Dermis blood vessel endothelial cell (primary cell): ENCODE measurements around the gene LRRC3. TPM values are rescaled to one million over a fixed set of nuclear protein-coding genes. Genes with fewer than 3 reads are reported as not detected.

ENCODE experiments used
- DNase-seq: peaks from one replicate; pipeline ENCODE4 v3.0.0; 2010
- total RNA-seq: library from RNA; depleted of rRNA; stranded (reverse); fragments of >200 nt; gene quantifications from 2 replicates; pipeline ENCODE4 v1.2.3, GENCODE V29; 2014

Gene LRRC3
- total RNA-seq, 1 donor from 2014 or later, result 1.9 TPM

DNA sequence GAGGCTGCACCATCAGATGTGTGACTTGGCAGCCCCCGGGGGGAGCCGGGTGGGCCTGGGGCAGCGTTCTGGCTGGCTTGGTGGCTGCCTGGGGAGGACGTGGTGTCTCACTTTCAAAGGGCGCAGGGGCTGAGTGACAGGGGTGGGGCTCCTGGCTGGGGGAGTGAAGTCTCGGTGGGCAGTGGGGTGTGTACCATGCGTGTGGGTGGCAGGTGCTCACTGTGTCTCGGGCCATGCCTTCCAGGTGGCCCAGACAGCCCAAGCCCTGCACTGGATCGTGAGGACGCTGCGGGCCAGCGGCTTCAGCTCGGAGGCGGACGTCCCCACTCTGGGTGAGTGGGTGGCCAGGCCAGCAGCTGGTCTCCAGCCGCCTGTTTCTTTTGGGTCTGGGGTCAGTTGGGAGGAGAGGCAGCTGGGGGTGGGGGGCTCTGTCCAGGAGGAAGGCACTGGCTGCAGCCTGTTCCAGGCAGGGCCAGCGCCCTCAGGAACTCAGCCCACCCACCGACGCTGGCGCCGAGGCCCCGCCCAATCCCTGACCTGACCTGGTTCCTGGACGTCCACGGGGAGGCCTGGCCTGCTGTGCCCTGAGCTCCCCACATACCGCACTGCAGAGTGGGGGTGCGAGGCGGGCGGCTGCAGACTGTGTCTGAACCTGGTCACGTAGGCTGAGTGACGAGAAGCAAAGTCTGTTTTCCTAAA is 30.6 kb upstream of the LRRC3 start:
- no peak for DNase-seq

DNA sequence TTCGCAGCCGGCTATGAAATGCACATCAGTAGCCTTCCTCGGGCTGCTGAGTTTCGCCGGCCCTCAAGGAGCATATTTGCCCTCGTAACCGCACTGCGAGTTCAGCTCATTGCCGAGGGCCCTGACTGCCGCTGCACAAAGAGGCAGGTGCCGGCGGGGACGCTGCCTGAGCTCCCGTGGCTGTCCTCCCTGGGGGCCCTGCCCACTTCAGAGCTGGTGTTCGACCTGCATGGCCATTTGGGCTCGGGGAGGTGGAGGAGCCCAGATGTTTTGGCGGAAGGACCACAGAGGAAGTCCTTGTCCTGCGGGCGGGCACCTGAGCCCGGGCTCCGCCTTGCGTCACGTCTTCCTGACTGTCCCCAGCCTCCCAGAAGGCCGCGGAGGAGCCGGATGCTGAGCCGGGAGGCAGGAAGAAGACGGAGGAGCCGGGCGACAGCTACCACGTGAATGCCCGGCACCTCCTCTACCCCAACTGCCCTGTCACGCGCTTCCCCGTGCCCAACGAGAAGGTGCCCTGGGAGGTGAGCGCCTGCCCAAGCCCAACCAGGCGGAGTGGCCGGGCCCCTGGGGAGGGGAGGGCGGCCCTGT is 29.9 kb upstream of the LRRC3 start:
- peak; percentile 17 for DNase-seq

DNA sequence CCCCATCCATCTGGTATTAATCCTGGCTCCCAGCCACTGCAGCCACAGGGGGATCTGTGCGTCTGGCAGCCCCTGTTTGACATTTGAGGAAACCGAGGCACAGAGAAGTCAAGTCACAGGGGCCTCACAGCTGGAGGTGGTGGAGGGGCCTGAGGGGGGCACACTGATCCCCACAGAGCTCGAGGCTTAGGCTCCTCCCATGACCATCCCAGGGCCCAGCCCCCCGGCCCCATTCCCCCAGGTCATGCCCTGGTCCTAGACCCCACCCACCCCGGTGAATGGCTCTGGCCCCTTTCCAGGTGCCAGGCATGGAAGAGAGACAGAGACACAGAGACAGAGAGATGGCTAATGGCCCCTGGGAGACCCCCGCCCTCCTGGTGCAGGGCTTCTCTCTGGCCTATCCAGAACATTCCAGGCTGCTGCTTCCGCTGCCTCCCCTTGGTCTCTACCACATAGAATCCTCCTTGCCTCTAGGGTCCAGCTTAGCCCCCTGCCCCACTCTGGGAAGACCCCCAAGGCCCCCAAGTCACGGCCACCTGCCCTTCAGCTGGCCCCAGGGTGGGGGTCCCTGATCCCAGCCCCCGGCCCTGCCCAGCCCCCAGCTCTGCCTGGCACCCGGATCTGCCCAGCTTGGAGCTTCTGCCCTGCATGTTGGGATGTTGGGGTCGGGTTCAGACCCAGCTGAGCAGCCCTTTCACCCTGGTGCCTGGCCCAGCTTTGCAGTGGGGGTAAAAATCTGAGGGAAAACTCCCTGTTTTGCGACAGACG is 29.2 kb upstream of the LRRC3 start:
- no peak for DNase-seq

DNA sequence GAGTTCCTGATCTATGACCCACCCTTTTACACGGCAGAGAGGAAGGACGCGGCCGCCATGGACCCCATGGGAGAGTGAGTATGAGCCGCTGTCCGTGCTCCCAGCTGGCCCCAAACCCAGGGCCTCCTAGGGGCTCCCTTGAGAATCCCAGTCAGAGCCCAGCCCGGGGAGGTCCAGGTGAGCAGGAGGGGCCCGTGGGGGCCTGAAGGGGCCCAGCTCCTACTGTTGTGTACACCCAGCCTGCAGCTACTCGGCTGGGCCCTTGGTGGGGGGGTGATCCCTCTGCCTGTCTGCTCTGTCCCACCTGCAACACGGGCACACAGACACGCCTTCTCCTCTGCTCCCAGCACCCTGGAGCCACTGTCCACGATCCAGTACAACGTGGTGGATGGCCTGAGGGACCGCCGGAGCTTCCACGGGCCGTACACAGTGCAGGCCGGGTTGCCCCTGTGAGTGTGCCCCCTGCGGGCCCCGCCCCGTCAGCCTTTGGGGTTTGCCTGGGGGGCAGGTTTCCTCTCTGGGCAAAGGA is 28.6 kb upstream of the LRRC3 start:
- no peak for DNase-seq

DNA sequence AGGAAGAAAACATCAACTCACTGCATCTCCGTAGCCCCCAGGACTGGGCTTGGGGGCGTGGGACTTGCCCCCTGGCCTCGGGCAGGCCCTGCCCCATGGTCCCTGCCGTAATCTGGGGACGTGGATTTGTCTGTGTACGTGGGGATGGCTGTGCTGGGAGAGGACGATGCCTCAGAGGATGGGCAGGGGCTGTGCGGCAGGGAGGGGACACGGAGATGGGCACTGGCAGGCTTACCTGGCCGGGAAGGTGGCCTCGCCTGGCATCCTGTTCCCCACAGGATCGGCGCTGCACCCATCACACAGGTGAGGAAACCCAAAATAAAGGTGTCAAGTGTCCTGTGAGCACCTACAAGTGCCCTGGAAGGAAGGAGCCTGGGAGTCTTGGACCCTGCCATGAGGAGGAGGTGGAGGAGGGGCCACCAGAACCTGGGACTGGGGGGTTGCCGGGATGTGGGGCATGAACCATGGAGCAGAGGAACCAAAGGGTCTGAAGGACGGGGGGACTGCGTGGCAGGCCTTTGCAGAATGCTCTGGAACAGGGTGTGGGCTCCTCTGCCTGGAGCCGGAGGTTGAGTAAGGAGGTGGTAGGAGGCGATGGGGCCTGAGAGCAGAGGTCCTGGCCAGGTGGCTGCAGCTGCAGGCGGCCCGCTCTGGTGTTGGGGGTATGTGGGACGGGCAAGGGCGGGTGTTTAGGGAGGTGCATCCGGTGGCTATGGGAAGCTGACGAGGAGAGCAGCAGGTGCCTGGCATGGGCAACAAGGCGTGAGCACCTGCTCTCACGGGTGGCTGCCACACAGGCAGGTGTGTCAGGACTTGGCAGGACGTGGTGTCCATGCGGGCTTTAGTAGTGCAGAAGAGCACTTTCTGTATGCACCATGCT is 27.8 kb upstream of the LRRC3 start:
- DNase-seq, result no peak

DNA sequence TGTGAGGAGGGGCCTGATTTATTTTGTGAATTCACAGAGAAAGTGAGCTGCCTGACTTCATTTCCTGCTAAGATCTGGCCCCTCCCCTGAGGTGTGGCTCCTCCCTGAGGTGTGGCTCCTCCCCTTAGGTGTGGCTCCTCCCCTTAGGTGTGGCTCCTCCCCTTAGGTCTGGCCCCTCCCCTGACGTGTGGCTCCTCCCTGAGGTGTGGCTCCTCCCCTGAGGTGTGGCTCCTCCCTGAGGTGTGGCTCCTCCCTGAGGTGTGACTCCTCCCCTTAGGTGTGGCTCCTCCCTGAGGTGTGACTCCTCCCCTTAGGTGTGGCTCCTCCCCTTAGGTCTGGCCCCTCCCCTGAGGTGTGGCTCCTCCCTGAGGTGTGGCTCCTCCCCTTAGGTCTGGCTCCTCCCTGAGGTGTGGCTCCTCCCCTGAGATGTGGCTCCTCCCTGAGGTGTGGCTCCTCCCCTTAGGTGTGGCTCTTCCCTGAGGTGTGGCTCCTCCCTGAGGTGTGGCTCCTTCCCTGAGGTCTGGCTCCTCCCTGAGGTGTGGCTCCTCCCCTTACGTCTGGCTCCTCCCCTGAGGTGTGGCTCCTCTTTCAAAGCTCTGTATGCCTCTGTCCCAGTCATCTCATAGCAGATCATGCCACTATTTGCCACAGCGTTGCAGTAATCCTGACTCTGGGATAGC is 26.9 kb upstream of the LRRC3 start:
- DNase-seq, result peak; percentile 8

DNA sequence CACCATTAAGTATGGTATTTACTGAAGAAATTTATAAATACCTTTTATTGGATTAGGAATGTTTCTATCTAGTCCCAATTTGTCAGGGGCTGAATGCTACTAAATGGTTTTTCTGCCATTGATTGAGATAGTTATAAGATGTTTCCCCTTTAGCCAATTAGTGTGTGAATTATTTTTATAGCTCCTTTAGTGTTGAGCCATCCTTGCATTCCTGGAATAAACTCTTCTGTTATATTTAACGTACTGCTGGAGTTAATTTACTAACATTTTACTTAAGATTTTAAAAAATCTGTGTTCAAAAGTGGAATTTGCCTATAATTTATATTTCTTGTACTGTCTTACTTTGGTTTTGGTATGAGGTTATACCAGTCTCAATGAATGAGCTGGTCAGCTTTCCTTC is 25.4 kb upstream of the LRRC3 start:
- no peak for DNase-seq

DNA sequence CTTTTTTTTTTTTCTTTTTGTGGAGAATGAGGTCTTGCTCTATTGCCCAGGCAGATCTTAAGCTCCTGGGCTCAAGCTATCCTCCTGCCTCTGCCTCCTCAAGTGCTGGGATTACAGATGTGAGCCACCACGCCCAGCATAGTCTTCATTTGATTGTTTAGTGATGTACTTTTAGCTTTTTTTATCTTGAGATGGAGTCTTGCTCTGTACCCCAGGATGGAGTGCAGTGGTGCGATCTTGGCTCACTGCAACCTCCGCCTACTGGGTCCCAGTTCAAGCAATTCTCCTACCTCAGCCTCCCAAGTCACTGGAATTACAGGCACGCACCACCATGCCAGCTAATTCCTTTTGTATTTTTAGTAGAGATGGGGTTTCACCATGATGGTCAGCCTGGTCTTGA is 24.0 kb upstream of the LRRC3 start:
- no peak for DNase-seq

DNA sequence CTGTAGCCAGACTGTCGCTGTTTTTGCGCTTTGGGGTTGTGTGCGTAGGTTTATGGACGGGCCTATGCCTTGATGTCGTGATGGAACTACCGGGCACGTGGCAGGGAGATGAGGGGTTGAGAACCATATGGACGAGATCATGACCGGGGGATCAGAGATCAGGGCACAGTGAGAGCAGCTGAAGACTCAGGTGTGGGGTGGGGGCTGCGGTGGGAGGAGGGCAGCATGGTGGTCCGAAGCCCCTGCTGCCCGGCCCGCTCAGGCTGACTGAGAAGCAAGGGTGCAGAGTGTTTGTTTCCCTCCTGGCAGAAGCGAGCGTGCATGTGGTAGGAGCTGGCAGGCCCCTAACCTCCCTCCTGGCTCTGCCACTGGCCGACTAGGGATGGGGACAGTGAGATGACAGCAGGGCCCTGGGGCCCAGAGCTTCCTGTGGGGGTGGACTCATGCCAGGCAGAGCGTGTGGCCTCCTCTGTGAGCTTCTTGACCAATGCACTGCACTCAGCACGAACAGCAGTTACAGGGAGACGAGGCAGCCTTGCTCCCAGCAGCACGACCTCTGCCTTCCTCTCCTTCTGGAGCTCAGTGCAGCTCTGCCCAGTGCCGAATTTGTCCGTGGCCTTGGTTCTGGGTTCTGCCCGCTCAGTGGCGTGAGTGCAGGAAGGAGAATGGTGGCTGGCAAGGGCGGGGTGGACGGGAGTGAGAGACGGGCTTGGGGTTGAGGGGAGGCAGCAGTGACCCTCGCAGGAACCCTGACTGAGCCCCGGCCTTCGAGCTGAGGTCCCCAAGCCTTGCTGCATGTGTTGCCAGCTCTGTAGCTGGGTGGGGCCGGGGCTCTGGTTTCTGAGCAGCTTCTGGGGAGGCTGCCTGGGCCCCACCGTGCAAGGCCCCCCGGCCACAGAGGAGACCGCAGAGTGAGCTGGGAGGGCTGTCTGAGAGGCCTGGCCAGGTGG is 22.2 kb upstream of the LRRC3 start:
- no peak for DNase-seq

DNA sequence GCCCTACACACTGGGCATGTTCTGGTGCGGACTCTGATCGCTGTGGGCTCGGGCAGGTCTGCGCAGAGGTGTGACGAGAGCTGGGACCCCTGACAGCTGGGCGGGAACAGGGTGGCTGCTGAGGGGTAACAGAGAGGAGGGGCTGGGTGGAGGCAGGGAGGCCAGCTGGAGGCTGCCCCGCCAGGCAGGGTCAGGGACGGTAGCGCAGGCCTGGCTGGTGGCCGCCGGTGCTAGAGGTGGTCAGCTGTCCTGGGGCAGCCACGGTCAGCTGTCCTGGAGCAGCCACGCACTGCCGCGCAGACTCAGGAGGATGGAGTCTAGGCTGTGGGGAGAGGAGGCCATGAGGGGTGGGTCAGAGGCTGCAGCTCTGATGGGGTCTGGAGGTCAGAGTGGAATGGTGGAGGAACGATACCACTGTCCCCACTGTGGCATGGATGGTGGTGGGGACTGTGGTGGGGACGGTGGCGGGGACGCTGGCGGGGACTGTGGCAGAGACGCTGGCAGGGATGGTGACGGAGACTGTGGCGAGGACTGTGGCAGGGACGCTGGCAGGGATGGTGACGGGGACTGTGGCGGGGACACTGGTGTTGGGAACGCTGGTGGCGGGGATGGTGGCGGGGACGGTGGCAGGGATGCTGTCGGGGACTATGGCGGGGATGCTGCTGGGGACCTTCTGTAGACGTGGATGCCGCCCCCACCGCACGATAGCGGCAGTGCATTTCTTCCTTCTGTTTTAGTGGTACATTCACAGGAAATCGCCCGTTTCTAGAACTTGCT is 21.3 kb upstream of the LRRC3 start:
- no peak for DNase-seq

DNA sequence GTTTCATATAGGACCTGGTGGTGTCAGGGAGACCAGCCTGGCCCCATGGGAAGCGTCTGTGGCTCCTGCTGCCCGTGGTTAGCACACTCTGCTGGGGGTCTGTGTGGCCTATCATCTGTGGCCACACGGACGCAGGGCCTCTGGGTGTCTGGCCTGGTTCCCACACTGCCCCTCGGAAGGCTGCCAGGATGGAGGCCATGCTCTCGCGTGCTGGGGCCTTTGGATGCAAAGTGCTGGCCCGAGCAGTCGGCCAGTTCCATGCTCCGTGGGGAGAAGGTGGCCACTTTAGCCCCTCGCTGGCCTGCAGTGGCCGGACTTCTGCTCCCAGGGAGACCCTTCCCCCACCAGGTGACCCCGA is 20.8 kb upstream of the LRRC3 start:
- no peak for DNase-seq

DNA sequence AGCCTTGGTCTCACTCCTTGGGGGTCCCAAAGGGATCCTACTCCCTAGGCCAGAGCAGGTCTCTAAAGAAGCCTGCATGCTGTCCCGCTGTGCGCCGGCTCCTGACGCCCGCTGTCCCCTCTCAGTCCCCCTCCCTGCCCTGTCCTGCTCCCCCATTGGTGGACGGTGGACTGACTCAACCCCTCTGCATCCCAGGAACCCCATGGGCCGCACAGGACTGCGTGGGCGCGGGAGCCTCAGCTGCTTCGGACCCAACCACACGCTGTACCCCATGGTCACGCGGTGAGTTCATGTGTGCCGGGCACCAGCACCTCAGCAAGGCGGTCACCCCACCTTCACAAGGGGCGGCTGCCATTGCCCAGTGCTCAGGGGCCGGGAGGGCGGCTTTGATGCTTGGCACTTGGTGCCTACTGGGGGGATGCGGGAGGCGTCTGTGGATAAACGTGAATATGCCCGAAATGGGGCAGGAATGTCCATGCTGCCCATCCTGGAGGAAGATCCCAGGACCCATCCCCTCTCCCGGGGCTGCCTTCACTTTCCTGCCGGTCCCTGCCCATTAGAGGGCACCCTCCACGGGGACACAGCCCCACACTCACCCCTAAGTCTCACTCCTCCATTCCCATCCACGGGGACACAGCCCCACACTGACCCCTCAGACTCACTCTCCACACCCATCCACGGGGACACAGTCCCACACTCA is 20.2 kb upstream of the LRRC3 start:
- no peak for DNase-seq

DNA sequence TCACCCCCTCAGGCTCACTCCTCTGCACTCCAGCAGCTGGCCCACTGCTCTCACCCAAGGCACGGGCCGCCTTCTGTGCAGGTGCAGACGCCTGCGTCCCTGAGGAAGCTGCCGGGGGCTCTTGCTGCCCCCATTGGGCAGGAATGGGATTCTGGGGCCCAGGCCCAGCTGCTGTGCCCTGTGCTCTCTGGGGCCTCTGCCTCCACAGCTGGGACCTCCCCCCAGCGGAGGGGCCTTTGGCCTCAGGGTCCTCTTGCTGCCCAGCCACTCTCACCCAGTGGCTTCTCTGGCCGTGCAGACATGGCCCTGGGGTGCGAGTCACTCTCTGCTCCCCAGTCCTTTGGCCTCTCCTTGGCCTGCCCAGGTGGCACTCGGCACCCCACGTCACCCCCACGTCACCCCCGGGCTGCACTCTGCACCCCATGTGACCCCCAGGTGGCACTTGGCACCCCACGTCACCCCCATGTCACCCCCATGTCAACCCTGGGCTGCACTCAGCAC is 19.1 kb upstream of the LRRC3 start:
- no peak for DNase-seq

DNA sequence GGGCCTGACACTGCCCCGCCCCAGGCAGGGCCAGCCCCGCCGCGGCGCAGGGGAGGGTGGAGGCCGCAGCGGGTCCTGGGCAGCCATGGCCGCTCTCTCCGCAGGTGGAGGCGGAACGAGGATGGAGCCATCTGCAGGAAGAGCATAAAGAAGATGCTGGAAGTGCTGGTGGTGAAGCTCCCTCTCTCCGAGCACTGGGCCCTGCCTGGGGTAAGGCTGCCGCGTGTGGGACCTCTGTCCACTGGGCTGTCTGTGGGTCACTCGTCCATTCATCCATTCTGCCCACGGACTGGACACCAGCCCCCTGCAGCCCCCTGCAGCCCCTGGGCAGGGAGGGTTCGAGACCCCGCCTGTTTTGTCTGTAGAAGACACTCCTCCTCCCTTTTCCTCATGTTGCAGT is 18.4 kb upstream of the LRRC3 start:
- DNase-seq, result no peak

DNA sequence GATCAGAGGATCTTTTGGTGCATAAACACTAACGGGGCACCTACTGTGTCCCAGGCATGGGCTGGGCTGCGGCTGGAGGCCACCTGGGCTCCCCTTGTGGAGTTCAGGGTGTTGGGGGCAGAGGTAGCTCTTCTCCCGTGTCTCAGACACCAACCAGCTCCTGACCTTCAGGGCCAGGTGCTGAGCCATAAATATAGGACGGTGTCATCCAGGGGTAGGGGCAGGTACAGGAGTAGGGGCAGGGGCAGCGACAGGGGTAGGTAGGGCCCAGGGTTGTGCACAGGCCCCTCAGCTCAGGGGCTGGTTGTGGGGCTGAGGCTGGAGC is 18.0 kb upstream of the LRRC3 start:
- DNase-seq, result no peak

DNA sequence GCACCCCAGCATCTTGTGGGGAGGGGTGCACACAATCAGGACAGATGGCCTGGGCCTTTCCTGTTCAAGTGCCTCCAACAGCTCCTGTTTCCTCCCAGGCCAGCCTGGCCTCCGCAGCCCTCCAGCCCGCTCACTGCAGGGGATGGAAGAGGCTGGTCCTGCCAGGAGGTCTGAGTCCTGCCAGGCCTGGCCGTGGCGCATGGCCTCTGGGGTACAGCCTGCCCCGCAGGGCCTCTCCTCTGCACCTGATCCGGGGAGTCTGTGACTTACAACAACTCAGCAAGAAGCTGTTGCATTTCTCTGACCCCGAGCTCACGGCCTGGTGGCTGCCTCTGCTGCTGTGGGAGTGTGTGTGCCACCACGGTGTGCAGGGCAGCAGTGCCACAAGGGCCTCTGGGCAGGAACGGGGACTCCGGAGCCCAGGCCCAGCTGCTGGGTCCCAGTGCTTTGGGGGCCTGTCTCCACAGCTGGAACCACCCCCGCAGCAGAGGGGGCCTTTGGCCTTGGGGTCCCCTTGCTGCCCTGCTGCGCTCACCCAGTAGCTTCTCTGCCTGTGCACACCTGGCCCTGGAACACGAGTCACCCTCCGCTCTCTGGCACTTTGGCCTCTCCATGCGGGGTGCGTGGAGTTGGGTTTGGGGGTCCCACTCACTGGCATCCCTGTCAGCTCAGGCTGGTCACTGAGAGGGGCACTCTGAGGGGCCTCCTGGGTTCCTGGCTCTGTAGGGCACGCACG is 17.4 kb upstream of the LRRC3 start:
- no peak for DNase-seq

DNA sequence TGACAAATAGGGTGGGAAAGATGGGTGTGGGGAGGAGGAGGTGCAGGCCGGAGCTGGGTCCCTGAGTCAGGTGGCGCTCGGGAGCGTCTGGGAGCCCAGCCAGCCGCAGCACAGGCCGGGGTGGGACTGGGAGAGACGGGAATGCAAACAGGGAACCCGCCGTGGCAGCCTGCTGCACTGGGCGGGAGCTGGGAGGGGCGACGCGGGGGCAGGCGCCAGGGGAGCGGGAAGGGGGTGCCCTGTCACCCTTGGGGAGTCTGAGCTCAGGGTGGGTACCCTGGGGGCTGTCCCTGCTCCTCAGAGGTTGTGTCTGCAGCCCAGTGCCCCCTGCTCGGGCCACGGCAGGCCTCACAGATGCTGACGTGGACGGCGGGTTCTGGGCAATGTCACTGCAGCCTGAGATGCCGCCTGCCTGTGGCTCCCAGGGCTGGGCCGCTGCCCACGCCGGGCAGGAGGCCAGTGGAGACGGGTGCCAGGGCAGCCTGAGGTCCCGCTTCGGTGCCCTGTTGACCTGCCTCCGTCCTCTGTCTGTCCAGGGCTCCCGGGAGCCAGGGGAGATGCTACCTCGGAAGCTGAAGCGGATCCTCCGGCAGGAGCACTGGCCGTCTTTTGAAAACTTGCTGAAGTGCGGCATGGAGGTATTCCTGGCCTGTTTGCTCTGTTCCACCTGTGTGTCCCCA is 16.6 kb upstream of the LRRC3 start:
- DNase-seq, result no peak

DNA sequence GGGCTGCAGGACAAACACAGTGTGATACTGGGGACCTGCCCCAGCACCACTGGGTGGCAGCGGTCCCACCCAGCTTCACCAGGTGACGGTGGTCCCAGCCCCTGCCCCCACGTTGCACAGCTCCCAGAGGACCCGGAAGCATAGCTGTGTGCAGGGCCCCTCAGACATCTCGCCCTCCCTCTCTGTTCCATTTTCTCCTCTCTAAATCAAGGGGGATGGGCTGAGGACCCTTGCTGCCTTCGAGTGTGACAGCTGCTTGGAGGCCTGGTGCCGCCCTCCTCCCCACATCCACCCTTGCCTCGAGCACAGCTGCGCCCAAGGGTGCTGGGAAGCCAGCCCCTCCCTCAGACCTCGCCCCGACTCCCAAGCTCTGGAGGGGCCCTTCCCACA is 16.1 kb upstream of the LRRC3 start:
- DNase-seq, result no peak
